Keratinocyte (primary cell): ENCODE measurements around the gene GMPR2. TPM values are rescaled to one million over a fixed set of nuclear protein-coding genes. Genes with fewer than 3 reads are reported as not detected.

Source experiments
- DNase-seq: peaks from one replicate; pipeline ENCODE4 v3.0.0-alpha.2; 2011; ENCODE audit warnings: low read depth, missing footprints, low spot score
- FAIRE-seq: peaks from 2 replicates; lab custom pipeline; 2011; peaks lifted over from hg19 to GRCh38; lab: Jason Lieb, UNC
- H2AFZ ChIP-seq: 2 replicates; pipeline ENCODE4 v1.6.0; 2012; ENCODE audit warnings: low read length, control low read depth, inconsistent platforms; ENCODE audit not compliant: control insufficient read depth
- H3K27ac ChIP-seq: 2 replicates; pipeline ENCODE4 v1.5.1; 2011; ENCODE audit warnings: low read length; ENCODE audit not compliant: control insufficient read depth, insufficient read depth
- H3K27me3 ChIP-seq: 3 replicates; pipeline ENCODE4 v1.6.0; 2011; ENCODE audit warnings: low read length; ENCODE audit not compliant: control insufficient read depth, insufficient read depth; ENCODE audit errors: extremely low read depth
- H3K36me3 ChIP-seq, 2 experiments: 2 replicates in 1 of 2; 3 replicates in 1 of 2; pipeline ENCODE4 v1.5.1; 2011; ENCODE audit warnings: low read length in 2 of 2, mild to moderate bottlenecking in 1 of 2; ENCODE audit not compliant: control insufficient read depth in 2 of 2, insufficient read depth in 2 of 2; ENCODE audit errors: extremely low read depth in 1 of 2
- H3K4me1 ChIP-seq: 3 replicates; pipeline ENCODE4 v1.5.1; 2011; ENCODE audit warnings: low read length; ENCODE audit not compliant: control insufficient read depth, insufficient read depth; ENCODE audit errors: extremely low read depth
- H3K4me2 ChIP-seq: 3 replicates; pipeline ENCODE4 v1.6.0; 2011; ENCODE audit warnings: low read depth, low read length; ENCODE audit not compliant: control insufficient read depth, insufficient read depth; ENCODE audit errors: extremely low read depth
- H3K4me3 ChIP-seq, 3 experiments: fragments of 200-600 bp in 1 of 3; sonication (generic) in 1 of 3; 2 replicates in 2 of 3; 3 replicates in 1 of 3; pipeline ENCODE4 v1.5.1; 2011 to 2016; ENCODE audit warnings: low read length in 3 of 3, mild to moderate bottlenecking in 3 of 3, control low read depth in 2 of 3, inconsistent platforms in 1 of 3, low read depth in 1 of 3, mixed read lengths in 1 of 3, mixed run types in 1 of 3, moderate library complexity in 1 of 3; ENCODE audit not compliant: control insufficient read depth in 2 of 3, insufficient read depth in 2 of 3; ENCODE audit errors: extremely low read depth in 1 of 3
- H3K79me2 ChIP-seq: 2 replicates; pipeline ENCODE4 v1.6.0; 2012; ENCODE audit warnings: low read length; ENCODE audit not compliant: control insufficient read depth, insufficient read depth
- H3K9ac ChIP-seq: 3 replicates; pipeline ENCODE4 v1.6.0; 2011; ENCODE audit warnings: low read length; ENCODE audit not compliant: control insufficient read depth, insufficient read depth; ENCODE audit errors: extremely low read depth
- H3K9me1 ChIP-seq: 3 replicates; pipeline ENCODE4 v1.6.0; 2011; ENCODE audit warnings: low read length; ENCODE audit not compliant: control insufficient read depth, insufficient read depth; ENCODE audit errors: extremely low read depth
- H3K9me3 ChIP-seq: 2 replicates; pipeline ENCODE4 v1.5.1; 2012; ENCODE audit warnings: low read depth, low read length; ENCODE audit not compliant: control insufficient read depth
- H4K20me1 ChIP-seq: 3 replicates; pipeline ENCODE4 v1.6.0; 2011; ENCODE audit warnings: low read length; ENCODE audit not compliant: control insufficient read depth, insufficient read depth; ENCODE audit errors: extremely low read depth
- EZH2 ChIP-seq: IDR thresholded peaks from one replicate; pipeline ENCODE4 v1.6.1; 2012; ENCODE audit warnings: inconsistent platforms, mild to moderate bottlenecking, low read length, moderate library complexity
- dilution Hi-C: fragments of 300-500 bp; cut with MboI; formaldehyde crosslinking; loops from one replicate; pipeline ENCODE4 v1.7.0; 2020; ENCODE audit warnings: low sequenced_read_pairs; ENCODE audit not compliant: extremely low pct_ligation_motif_present
- polyA plus RNA-seq, 5 experiments: library from polyadenylated mRNA; depleted of rRNA in 3 of 5; stranded (reverse) in 3 of 5; stranded (forward) in 1 of 5; unstranded in 1 of 5; fragments of >200 nt; gene quantifications; 1 replicate in 1 of 5; 2 replicates in 3 of 5; 3 replicates in 1 of 5; pipeline versions ENCODE4 v1.2.1 to v1.2.3, GENCODE V29; 2011 to 2012; ENCODE audit warnings: missing spikeins in 2 of 5, low read depth in 1 of 5, low replicate concordance in 1 of 5
- TF ChIP-seq, protein P1 (sequence below), 3 experiments: IDR thresholded peaks in 1 of 3; conservative IDR thresholded peaks in 1 of 3; optimal IDR thresholded peaks in 1 of 3; 2 replicates in 2 of 3; 3 replicates in 1 of 3; pipeline versions ENCODE3 to v1.5.1; 2011; ENCODE audit warnings: low read length in 3 of 3, mild to moderate bottlenecking in 3 of 3, moderate library complexity in 2 of 3, control low read depth in 1 of 3, inconsistent platforms in 1 of 3; ENCODE audit not compliant: insufficient read depth in 2 of 3; ENCODE audit errors: extremely low read depth in 1 of 3

The GMPR2 gene
- polyA plus RNA-seq, 1 donor (not counting 4 experiments of a cell fraction or from before 2014, with no cell fraction given), result 84.6 TPM

DNA sequence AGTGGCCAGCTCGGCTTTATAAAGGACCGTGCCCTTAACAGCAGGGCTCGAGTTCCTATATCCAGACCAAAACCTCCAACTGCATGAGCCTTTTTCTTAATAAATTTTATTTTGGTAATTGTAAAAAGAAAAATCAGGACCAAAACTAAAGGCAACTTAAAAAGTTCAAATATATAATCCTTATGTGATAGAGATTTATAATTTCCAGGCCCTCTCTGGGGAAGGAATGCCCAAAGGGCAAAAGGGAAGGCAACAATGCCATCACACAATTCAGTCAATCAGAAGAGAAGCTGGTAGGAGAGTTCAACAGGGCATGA lies 43.7 kb upstream of the GMPR2 start:
- no peak for DNase-seq
- Histone ChIP-seq H3K79me2 (peaks cover 31% of the 10 kb centered on the region), H3K9me1 (no peaks in the 10 kb centered on the region), H3K27me3 (no peaks in the 10 kb centered on the region), H3K4me3 (peak overlapping the region in 2 of 3 experiments; percentile 41 to 89), H3K36me3 (peaks cover 40 to 49% of the 10 kb centered on the region in 2 experiments), H4K20me1 (peaks cover 4% of the 10 kb centered on the region), H3K9ac (peak overlapping the region; percentile 86), H2AFZ (peak overlapping the region; percentile 44), H3K27ac (peak overlapping the region; percentile 64), H3K4me2 (peak overlapping the region; percentile 73), H3K4me1 (peaks cover 15% of the 10 kb centered on the region), H3K9me3 (no peaks in the 10 kb centered on the region)
- FAIRE-seq, result no peak
- TF ChIP-seq, protein P1, sequence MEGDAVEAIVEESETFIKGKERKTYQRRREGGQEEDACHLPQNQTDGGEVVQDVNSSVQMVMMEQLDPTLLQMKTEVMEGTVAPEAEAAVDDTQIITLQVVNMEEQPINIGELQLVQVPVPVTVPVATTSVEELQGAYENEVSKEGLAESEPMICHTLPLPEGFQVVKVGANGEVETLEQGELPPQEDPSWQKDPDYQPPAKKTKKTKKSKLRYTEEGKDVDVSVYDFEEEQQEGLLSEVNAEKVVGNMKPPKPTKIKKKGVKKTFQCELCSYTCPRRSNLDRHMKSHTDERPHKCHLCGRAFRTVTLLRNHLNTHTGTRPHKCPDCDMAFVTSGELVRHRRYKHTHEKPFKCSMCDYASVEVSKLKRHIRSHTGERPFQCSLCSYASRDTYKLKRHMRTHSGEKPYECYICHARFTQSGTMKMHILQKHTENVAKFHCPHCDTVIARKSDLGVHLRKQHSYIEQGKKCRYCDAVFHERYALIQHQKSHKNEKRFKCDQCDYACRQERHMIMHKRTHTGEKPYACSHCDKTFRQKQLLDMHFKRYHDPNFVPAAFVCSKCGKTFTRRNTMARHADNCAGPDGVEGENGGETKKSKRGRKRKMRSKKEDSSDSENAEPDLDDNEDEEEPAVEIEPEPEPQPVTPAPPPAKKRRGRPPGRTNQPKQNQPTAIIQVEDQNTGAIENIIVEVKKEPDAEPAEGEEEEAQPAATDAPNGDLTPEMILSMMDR (optimal IDR thresholded peaks at IDR 0.05 in 1 of 3, IDR thresholded peaks at IDR 0.05 in 1 of 3, conservative IDR thresholded peaks at IDR 0.05 in 1 of 3; ENCODE audit: extremely low read depth in 1 of 3, insufficient read depth in 2 of 3, low read length in 3 of 3), result no peak
- TF ChIP-seq EZH2, result no peak
- dilution Hi-C loops, result no loop called here

DNA sequence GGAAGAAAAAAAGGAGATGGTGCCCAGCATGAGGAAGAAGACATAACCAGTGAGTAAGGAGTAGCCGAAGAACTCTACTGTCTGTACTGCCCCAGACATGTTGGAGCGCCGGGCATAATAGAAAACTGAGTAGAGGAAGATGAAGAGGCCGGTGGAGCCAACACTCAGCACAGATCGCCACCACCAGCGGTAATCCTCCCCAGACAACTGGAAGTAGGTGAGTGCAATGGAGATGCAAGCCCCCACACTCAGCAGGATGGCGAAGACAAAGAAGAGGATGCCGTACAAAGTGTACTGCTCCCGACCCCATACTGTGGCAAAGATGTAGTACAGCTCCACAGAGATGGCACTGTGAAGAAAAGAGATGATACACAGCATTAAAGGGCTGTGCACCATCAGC lies 43.3 kb upstream of the GMPR2 start:
- TF ChIP-seq EZH2, result no peak
- TF ChIP-seq, protein P1 (optimal IDR thresholded peaks at IDR 0.05 in 1 of 3, IDR thresholded peaks at IDR 0.05 in 1 of 3, conservative IDR thresholded peaks at IDR 0.05 in 1 of 3; ENCODE audit: extremely low read depth in 1 of 3, insufficient read depth in 2 of 3, low read length in 3 of 3), result no peak
- Histone ChIP-seq H3K36me3 (peaks cover 37 to 49% of the 10 kb centered on the region in 2 experiments), H3K4me3 (peak overlapping the region in 1 of 3 experiments; percentile 89), H3K4me2 (peak overlapping the region; percentile 73), H2AFZ (no peak overlapping the region), H3K79me2 (peaks cover 34% of the 10 kb centered on the region), H3K9me1 (no peaks in the 10 kb centered on the region), H3K9me3 (no peaks in the 10 kb centered on the region), H3K4me1 (peaks cover 19% of the 10 kb centered on the region), H3K27ac (peak overlapping the region; percentile 30), H3K9ac (no peak overlapping the region), H4K20me1 (peaks cover 4% of the 10 kb centered on the region), H3K27me3 (no peaks in the 10 kb centered on the region)
- dilution Hi-C loops, result no loop called here
- DNase-seq (no peak), FAIRE-seq (no peak)
